HEK293 (cell line): Measurements from ENCODE around the gene SLC4A1AP.
A peak's percentile ranks its signal among the peaks of the same experiment; 100 is the strongest.

Source experiments
- CTCF ChIA-PET: fragments of 350-600 bp; formaldehyde crosslinking; extraction: SDS; loops from one replicate; lab custom pipeline; 2021; ENCODE audit warnings: antibody characterized with exemption; lab: Yijun Ruan, JAX
- POLR2A ChIA-PET: fragments of 300-600 bp; formaldehyde crosslinking; extraction: SDS; loops from one replicate; lab custom pipeline; 2020; ENCODE audit warnings: antibody characterized with exemption, inconsistent platforms; lab: Yijun Ruan, JAX
- H3K27ac ChIP-seq: fragments of 200-500 bp; sonication (Bioruptor generic); 2 replicates; pipeline ENCODE4 v1.5.1; 2014; ENCODE audit warnings: low read depth, low read length, control low read depth, inconsistent platforms; ENCODE audit errors: extremely low read depth
- H3K36me3 ChIP-seq, 2 experiments: fragments of 200-500 bp in 1 of 2; sonication (Bioruptor generic) in 1 of 2; 1 replicate in 1 of 2; 2 replicates in 1 of 2; pipeline ENCODE4 v1.5.1; 2014 to 2017; ENCODE audit warnings: inconsistent platforms in 2 of 2, low read length in 2 of 2; ENCODE audit not compliant: control insufficient read depth in 2 of 2, insufficient read depth in 1 of 2
- H3K4me1 ChIP-seq: fragments of 200-500 bp; sonication (Bioruptor generic); 2 replicates; pipeline ENCODE4 v1.5.1; 2014; ENCODE audit warnings: mild to moderate bottlenecking, low read length, inconsistent platforms; ENCODE audit not compliant: control insufficient read depth, insufficient read depth
- H3K4me3 ChIP-seq: 2 replicates; pipeline ENCODE4 v1.5.1; 2011; ENCODE audit warnings: low read depth, mild to moderate bottlenecking, control low read depth, low read length, moderate library complexity
- H3K9me3 ChIP-seq: fragments of 200-500 bp; sonication (Bioruptor generic); 2 replicates; pipeline ENCODE4 v1.5.1; 2014; ENCODE audit warnings: low read depth, low read length, inconsistent platforms; ENCODE audit not compliant: control insufficient read depth, insufficient read depth
- HIC1 ChIP-seq: fragments of 450-650 bp; formaldehyde crosslinking; IDR thresholded peaks from 2 replicates; pipeline ENCODE4 v1.5.1; 2016; ENCODE audit warnings: missing biosample characterization, missing genetic modification characterization
- IKZF3 ChIP-seq: fragments of 450-650 bp; IDR thresholded peaks from 2 replicates; pipeline ENCODE4 v1.5.0; 2018; ENCODE audit warnings: missing biosample characterization, mild to moderate bottlenecking, missing genetic modification characterization, moderate library complexity
- KLF16 ChIP-seq: fragments of 450-650 bp; formaldehyde crosslinking; IDR thresholded peaks from 2 replicates; pipeline ENCODE4 v1.5.1; 2017; ENCODE audit warnings: missing biosample characterization, missing genetic modification characterization
- KLF8 ChIP-seq: fragments of 450-650 bp; formaldehyde crosslinking; IDR thresholded peaks from 2 replicates; pipeline ENCODE4 v1.5.1; 2016; ENCODE audit warnings: missing biosample characterization, missing genetic modification characterization
- RBAK ChIP-seq: fragments of 450-650 bp; formaldehyde crosslinking; IDR thresholded peaks from 2 replicates; pipeline ENCODE4 v1.5.1; 2016; ENCODE audit warnings: missing biosample characterization, missing genetic modification characterization
- REPIN1 ChIP-seq: fragments of 450-650 bp; formaldehyde crosslinking; IDR thresholded peaks from 2 replicates; pipeline ENCODE4 v1.5.1; 2017; ENCODE audit warnings: missing biosample characterization, missing genetic modification characterization, low read depth
- WT1 ChIP-seq: fragments of 450-650 bp; formaldehyde crosslinking; IDR thresholded peaks from 2 replicates; pipeline ENCODE4 v1.5.1; 2016; ENCODE audit warnings: missing biosample characterization, missing genetic modification characterization
- YY1 ChIP-seq: fragments of 450-650 bp; formaldehyde crosslinking; IDR thresholded peaks from 2 replicates; pipeline ENCODE4 v1.5.1; 2018; ENCODE audit warnings: missing biosample characterization, missing genetic modification characterization
- YY2 ChIP-seq: fragments of 450-650 bp; formaldehyde crosslinking; IDR thresholded peaks from 2 replicates; pipeline ENCODE4 v1.5.1; 2016; ENCODE audit warnings: missing biosample characterization, missing genetic modification characterization
- ZEB2 ChIP-seq: fragments of 450-650 bp; formaldehyde crosslinking; IDR thresholded peaks from 2 replicates; pipeline ENCODE4 v1.5.1; 2016; ENCODE audit warnings: missing biosample characterization, missing genetic modification characterization
- ZFP69B ChIP-seq: fragments of 450-650 bp; formaldehyde crosslinking; IDR thresholded peaks from 2 replicates; pipeline ENCODE4 v1.5.1; 2016; ENCODE audit warnings: missing biosample characterization, missing genetic modification characterization
- ZNF10 ChIP-seq: fragments of 450-650 bp; formaldehyde crosslinking; IDR thresholded peaks from 2 replicates; pipeline ENCODE4 v1.5.1; 2017; ENCODE audit warnings: missing biosample characterization, missing genetic modification characterization
- ZNF114 ChIP-seq: fragments of 450-650 bp; formaldehyde crosslinking; IDR thresholded peaks from 2 replicates; pipeline ENCODE4 v1.5.0; 2017; ENCODE audit warnings: missing biosample characterization, missing genetic modification characterization
- ZNF175 ChIP-seq: fragments of 450-650 bp; formaldehyde crosslinking; IDR thresholded peaks from 2 replicates; pipeline ENCODE4 v1.5.1; 2016; ENCODE audit warnings: missing biosample characterization, missing genetic modification characterization
- ZNF214 ChIP-seq: fragments of 450-650 bp; formaldehyde crosslinking; IDR thresholded peaks from 2 replicates; pipeline ENCODE4 v1.5.1; 2017; ENCODE audit warnings: missing biosample characterization, mild to moderate bottlenecking, missing genetic modification characterization, borderline replicate concordance
- ZNF416 ChIP-seq: fragments of 450-650 bp; formaldehyde crosslinking; IDR thresholded peaks from 2 replicates; pipeline ENCODE4 v1.5.1; 2016; ENCODE audit warnings: missing biosample characterization, missing genetic modification characterization
- ZNF544 ChIP-seq: fragments of 450-650 bp; formaldehyde crosslinking; IDR thresholded peaks from 2 replicates; pipeline ENCODE4 v1.5.0; 2017; ENCODE audit warnings: missing biosample characterization, missing genetic modification characterization
- ZNF623 ChIP-seq: fragments of 450-650 bp; formaldehyde crosslinking; IDR thresholded peaks from 2 replicates; pipeline ENCODE4 v1.5.1; 2016; ENCODE audit warnings: missing biosample characterization, missing genetic modification characterization
- ZNF704 ChIP-seq: fragments of 450-650 bp; formaldehyde crosslinking; IDR thresholded peaks from 2 replicates; pipeline ENCODE4 v1.5.1; 2016; ENCODE audit warnings: missing biosample characterization, missing genetic modification characterization
- ZNF830 ChIP-seq: fragments of 450-650 bp; IDR thresholded peaks from 2 replicates; pipeline ENCODE4 v1.5.0; 2018; ENCODE audit warnings: missing biosample characterization, missing genetic modification characterization, low read depth, mild to moderate bottlenecking, moderate library complexity
- ZSCAN5A ChIP-seq: fragments of 450-650 bp; formaldehyde crosslinking; IDR thresholded peaks from 2 replicates; pipeline ENCODE4 v1.5.1; 2016; ENCODE audit warnings: missing biosample characterization, missing genetic modification characterization

Gene SLC4A1AP

GRCh38 chr2:27664622-27665363, 1.1 kb downstream of the SLC4A1AP start:
- no peaks in the 10 kb centered on the region for H3K9me3 ChIP-seq
- no peak for TF ChIP-seq YY2 (tag by site-specific recombination)
- no peak for TF ChIP-seq ZSCAN5A
- no peak for TF ChIP-seq YY1 (tag by site-specific recombination)
- TF ChIP-seq ZNF416 (tag by site-specific recombination): no peak
- POLR2A ChIA-PET: interaction anchor here (1.6 to 1.7 kb wide), 2 partner anchors 9 to 82 kb away, joined by 6 to 7 read pairs; partner anchors contain the start of gene ZNF512
- H3K36me3 ChIP-seq: peaks cover 43 to 55% of the 10 kb centered on the region in 2 experiments
- peaks cover 7% of the 10 kb centered on the region; the same call in 1 of the 2 replicates for H3K4me1 ChIP-seq
- CTCF ChIA-PET: interaction anchor here (0.6 to 5.0 kb wide), 4 partner anchors 8 to 19 kb away, joined by 4 to 61 read pairs (median 16); no protein-coding TSS in a partner anchor
- no peak overlapping the region; the same call in 1 of the 2 replicates for H3K27ac ChIP-seq
- H3K4me3 ChIP-seq: peak overlapping the region; percentile 78

- Histone ChIP-seq H3K4me1 (peaks cover 7% of the 10 kb centered on the region; the same call in 1 of the 2 replicates), H3K36me3 (peaks cover 41 to 44% of the 10 kb centered on the region in 2 experiments)
- POLR2A ChIA-PET: no interaction called here
- TF ChIP-seq ZNF10 (tag by site-specific recombination) (no peak), ZNF175 (tag by site-specific recombination) (no peak), RBAK (tag by site-specific recombination) (no peak), ZNF623 (no peak), HIC1 (tag by site-specific recombination) (no peak), ZFP69B (tag by site-specific recombination) (no peak), ZNF544 (no peak), ZEB2 (tag by site-specific recombination) (no peak), ZNF214 (tag by site-specific recombination) (no peak), ZNF114 (tag by site-specific recombination) (no peak), KLF8 (tag by site-specific recombination) (no peak), ZNF704 (tag by site-specific recombination) (no peak), ZNF830 (tag by site-specific recombination) (no peak), WT1 (tag by site-specific recombination) (no peak), REPIN1 (tag by site-specific recombination) (no peak), KLF16 (tag by site-specific recombination) (no peak), IKZF3 (tag by site-specific recombination) (no peak)
- TF ChIP-seq, all 188 proteins: peak for 0
- CTCF ChIA-PET: interaction anchor here (0.5 to 5.0 kb wide), 2 partner anchors 16 to 204 kb away, joined by 5 to 61 read pairs; no protein-coding TSS in a partner anchor
- H3K4me3 ChIP-seq: no peak overlapping the region
- H3K27ac ChIP-seq: no peak overlapping the region
- no peaks in the 10 kb centered on the region for H3K9me3 ChIP-seq
Observed at GRCh38 chr2:27667446-27667845, 3.8 kb downstream of the SLC4A1AP start.
